ENCODE data around the gene SMARCAL1. TPM values are rescaled to one million over a fixed set of nuclear protein-coding genes. Genes with fewer than 3 reads are reported as not detected.

The SMARCAL1 gene
- 11.3 and 26.2 TPM in 2 replicates for total RNA-seq

GRCh38 chr2:216412022-216412999, at the start of gene SMARCAL1:
Gene SMARCAL1 (plus strand): TSS chr2:216412484. CDS start chr2:216414705, 2,221 bp downstream.

DNA sequence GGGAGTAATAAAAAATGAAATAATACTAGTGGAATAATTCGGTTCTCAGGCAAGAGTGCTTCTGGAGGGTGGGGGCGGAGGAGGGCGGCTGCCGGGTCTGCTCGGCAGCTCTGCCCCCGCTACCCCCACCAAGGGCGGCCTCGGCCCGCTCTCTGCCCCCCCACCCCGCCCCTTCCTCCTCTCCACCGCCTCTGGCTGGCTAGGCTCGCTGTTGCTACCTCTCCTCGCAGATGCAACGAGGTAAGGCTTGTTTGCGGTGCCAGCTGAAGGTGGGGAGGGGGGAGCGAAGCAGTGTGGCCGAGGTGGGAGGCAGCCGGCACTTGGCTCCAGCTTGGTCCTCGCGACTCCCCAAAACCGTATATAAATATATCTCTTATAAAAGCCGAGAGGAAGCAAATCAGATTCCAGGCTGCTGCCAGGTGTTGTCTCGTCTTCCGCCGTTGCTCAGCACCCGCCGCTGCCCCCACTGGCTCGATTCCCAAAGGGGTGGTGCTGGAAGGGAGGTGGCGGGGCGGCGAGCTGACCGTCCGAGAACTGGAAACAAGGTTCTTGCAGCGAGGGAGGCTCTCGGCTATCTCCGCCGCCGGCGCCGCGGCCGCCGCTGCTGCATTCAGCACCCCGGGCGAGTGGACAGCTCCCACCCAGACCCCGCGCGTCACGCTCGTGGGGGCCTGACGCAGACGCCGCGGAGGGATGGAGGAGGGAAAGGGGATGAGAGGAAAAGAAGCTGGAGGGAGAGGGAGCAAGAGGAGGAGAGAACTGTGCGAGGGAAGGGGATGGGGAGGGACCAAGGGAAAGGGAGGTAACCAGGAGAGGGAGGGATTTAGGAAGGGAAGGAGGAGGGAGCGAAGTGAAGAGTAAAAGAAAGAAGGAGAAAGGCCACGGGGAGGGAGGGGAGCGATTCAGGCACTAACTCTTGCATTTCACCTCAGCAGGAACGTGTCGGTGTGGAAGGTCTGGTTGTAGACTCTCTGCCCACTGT, 40.3 kb upstream of the SMARCAL1 start, which contains the start of gene MARCHF4:
MARCHF4 (minus strand) TSS at position 763 of the 982 bp plus-strand sequence. CDS start 2,223 bp downstream, outside the sequence.

DNA sequence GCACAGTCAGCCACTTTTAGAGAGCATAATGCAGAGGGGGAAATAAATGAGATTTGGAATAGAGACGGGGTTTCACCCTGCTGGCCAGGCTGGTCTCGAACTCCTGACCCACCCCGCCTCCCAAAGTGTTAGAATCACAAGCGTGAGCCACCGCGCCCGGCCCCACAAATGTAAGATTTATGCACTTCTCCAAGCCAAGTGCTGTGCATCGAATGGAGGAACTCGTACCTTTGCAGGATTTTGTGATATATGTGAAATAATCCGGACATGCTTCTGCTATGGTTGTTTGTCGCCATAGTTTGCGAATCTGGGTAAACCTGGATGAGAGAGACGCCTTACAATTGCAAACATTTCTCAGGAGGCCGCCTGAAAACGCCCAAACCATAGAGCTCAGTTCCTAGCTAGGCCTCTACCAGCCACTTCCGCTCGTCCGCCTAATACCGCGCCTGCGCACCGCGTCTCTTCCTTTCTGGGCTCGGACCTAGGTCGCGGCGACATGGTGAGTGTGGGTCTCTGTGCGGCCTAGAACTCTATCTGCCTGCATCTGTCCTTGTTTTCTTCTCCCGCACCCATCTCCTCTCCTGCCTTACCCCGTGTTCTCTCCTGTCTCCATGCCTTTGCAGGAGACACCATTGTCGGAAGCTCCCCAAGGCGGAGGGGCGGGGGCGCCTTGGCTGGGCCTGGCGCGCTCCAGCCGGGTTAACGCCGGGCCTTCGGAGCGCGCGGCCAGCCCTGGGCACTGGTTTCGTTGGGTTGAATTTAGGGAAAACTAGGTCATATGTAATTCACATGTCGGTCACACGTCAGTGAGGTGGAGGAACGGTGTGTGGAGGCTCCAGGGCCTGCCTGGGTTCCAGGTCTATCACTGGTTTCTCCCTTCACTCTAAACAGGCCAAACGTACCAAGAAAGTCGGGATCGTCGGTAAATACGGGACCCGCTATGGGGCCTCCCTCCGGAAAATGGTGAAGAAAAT, 86.4 kb downstream of the SMARCAL1 start, which contains the start of gene RPL37A:
RPL37A (plus strand) TSS at position 466 of the 974 bp plus-strand sequence; CDS start at position 497, 31 bp downstream.

Other genes starting within 250 kb of the SMARCAL1 start
- gene MARCHF4, start 40.0 kb upstream of the SMARCAL1 start, total RNA-seq = 3.2 and 5.7 TPM in 2 replicates
- gene RPL37A, start 86.4 kb downstream of the SMARCAL1 start, total RNA-seq = 2,118 and 2,859 TPM in 2 replicates
- 153 and 203 TPM in 2 replicates for gene IGFBP2, start 220.9 kb downstream of the SMARCAL1 start, total RNA-seq

All from bladder microvascular endothelial cell (primary cell).